NB4 (cell line): Measurements from ENCODE around the gene SYCE3.
"Not testable (repeated sequence)": the region's sequence is repeated elsewhere in the genome, so short reads cannot be mapped to it uniquely, and the experiment has no call there.

Source experiments
- DNase-seq: peaks from one replicate; pipeline ENCODE4 v3.0.0; 2010; ENCODE audit warnings: low read depth
- H3K4me3 ChIP-seq: one replicate; pipeline ENCODE4 v1.5.1; 2011; ENCODE audit warnings: mild to moderate bottlenecking, low read depth, low read length, moderate library complexity
- MYC ChIP-seq: IDR thresholded peaks from 2 replicates; pipeline ENCODE4 v1.6.1; 2011; ENCODE audit warnings: low read depth, low read length
- POLR2A ChIP-seq: IDR thresholded peaks from 2 replicates; pipeline ENCODE4 v1.6.1; 2011; ENCODE audit warnings: mild to moderate bottlenecking; ENCODE audit not compliant: insufficient read length; ENCODE audit errors: extremely low read depth
- TF ChIP-seq, protein P1 (sequence below): IDR thresholded peaks from one replicate; pipeline ENCODE4 v1.5.1; 2012; ENCODE audit warnings: low read depth, low read length
- TF ChIP-seq, protein P2 (sequence below): IDR thresholded peaks from 2 replicates; pipeline ENCODE4 v1.6.1; 2011; ENCODE audit warnings: low read depth, low read length

Gene SYCE3

GRCh38 chr22:50536226-50536625 lies 26.5 kb downstream of the SYCE3 start:
- no peak overlapping the region for H3K4me3 ChIP-seq
- DNase-seq, result no peak
- TF ChIP-seq MYC (no peak), POLR2A (no peak)
- TF ChIP-seq, protein P1, sequence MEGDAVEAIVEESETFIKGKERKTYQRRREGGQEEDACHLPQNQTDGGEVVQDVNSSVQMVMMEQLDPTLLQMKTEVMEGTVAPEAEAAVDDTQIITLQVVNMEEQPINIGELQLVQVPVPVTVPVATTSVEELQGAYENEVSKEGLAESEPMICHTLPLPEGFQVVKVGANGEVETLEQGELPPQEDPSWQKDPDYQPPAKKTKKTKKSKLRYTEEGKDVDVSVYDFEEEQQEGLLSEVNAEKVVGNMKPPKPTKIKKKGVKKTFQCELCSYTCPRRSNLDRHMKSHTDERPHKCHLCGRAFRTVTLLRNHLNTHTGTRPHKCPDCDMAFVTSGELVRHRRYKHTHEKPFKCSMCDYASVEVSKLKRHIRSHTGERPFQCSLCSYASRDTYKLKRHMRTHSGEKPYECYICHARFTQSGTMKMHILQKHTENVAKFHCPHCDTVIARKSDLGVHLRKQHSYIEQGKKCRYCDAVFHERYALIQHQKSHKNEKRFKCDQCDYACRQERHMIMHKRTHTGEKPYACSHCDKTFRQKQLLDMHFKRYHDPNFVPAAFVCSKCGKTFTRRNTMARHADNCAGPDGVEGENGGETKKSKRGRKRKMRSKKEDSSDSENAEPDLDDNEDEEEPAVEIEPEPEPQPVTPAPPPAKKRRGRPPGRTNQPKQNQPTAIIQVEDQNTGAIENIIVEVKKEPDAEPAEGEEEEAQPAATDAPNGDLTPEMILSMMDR, result no peak
- TF ChIP-seq, protein P2, sequence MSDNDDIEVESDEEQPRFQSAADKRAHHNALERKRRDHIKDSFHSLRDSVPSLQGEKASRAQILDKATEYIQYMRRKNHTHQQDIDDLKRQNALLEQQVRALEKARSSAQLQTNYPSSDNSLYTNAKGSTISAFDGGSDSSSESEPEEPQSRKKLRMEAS, result no peak

DNA sequence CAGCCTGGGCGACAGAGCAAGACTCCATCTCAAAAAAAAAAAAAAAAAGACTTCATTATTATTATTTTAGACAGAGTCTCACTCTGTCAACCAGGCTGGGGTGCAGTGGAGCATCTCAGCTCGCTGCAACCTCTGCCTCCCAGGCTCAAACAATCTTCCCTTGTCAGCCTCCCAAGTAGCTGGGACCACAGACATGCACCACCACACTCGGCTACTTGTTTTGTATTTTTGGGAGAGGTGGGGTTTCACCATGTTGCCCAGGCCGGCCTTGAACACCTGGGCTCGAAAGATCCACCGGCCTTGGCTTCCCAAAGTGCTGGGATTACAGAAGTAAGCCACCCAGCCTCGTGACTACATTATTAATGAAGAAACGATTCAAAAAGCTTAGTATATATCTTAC lies 27.6 kb downstream of the SYCE3 start:
- no peak overlapping the region for H3K4me3 ChIP-seq
- TF ChIP-seq, protein P2, result no peak
- TF ChIP-seq, protein P1, result no peak
- no peak for TF ChIP-seq POLR2A
- no peak for TF ChIP-seq MYC
- no peak for DNase-seq

DNA sequence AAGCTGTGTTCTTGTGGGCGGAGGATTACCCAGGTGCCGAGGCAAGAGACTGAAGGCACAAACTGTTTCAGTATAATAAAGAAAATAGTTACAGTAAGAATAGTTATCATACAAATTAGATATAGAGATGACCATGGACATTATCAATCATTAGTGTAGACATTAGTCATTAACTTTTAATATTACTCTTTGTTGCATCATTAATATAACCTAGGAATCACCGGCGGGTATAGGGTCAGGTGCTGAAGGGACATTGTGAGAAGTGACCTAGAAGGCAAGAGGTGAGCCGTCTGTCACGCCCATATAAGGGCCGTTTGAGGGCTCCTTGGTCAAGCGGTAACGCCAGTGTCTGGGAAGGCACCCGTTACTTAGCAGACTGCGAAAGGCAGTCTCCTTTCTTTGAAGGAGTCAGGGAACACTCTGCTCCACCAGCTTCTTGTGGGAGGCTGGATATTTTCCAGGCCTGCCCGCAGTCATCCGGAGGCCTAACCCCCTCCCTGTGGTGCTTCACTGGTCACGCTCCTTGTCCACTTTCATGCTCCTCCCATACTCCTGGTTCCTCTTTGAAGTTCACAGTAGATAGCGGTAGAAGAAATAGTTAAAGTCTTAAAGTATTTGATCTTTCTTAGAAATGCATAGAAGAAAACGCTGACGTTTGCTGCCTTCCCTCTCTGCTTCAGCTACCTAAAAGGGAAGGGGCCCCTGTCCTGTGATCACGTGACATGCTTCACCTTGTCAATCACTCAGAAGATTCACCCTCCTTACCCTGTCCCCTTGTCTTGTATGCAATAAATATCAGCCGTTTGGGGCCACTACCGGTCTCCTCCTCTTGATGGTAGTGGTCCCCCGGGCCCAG lies 28.6 kb downstream of the SYCE3 start:
- DNase-seq, result peak; percentile 78
- not testable (repeated sequence) for H3K4me3 ChIP-seq

DNA sequence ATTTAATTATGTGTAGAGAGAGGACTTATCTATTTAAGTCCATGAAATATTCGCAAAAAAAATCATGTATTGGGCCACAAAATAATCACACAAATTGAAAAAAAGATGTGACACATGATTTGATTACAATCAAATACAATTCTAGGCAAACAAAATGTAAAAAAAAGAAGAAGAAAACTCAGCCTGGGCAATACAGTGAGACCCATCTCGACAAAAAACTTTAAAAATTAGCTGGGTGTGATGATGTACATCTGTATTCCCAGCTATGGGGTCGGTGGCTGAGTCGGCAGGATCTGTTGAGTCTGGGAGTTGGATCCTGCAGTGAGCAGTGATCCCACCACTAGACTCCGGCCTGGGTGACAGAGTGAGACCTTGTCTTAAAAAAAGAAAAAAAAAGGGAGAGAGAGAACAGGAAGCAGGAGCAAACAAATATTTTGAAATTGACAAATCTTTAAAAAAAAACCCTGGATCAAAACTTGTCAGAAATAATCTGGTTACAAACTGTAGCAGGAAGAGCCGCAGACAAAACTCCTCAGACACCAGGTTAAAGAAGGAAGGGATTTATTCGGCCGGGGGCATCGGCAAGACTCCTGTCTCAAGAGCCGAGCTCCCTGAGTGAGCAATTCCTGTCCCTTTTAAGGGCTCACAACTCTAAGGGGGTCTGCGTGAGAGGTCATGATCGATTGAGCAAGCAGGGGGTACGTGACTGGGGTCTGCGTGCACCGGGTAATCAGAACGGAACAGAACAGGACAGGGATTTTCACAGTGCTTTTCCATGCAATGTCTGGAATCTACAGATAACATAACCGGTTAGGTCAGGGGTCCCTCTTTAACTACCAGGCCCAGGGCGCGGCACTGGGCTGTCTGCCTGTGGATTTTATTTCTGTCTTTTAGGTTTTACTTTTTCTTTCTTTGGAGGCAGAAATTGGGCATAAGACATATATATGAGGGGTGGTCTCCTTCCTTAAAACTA lies 29.6 kb downstream of the SYCE3 start:
- no peak overlapping the region for H3K4me3 ChIP-seq

GRCh38 chr22:50531962-50532674 lies 30.6 kb downstream of the SYCE3 start:
- TF ChIP-seq, protein P1, result no peak
- TF ChIP-seq POLR2A (no peak), MYC (no peak)
- TF ChIP-seq, protein P2, result no peak
- H3K4me3 ChIP-seq, result peak overlapping the region; percentile 73
- peak; percentile 38 for DNase-seq

More for the DNA sequence above, 29.6 kb downstream of the SYCE3 start:
- TF ChIP-seq, protein P2, result no peak
- TF ChIP-seq MYC, result no peak
- TF ChIP-seq POLR2A, result no peak
- TF ChIP-seq, protein P1, result no peak
- DNase-seq, result no peak
